Adrenal gland (tissue), 12 donors: ENCODE measurements around the gene TPK1. TPM values are rescaled to one million over a fixed set of nuclear protein-coding genes. Genes with fewer than 3 reads are reported as not detected.

ENCODE experiments used
- DNase-seq, 7 donors: peaks; one replicate each; pipeline ENCODE4 v3.0.0-alpha.2; 2019 to 2020
- H3K27ac ChIP-seq, 5 donors: fragments of 200-600 bp; sonication (generic) in 4 of 5; 1 replicate in 3 of 5; 2 replicates in 2 of 5; pipeline versions ENCODE4 v1.5.1 to v1.8.0; 2016 to 2020; ENCODE audit warnings: mild to moderate bottlenecking in 1 of 5
- H3K27me3 ChIP-seq: fragments of 200-600 bp; 2 replicates; pipeline ENCODE4 v1.8.0; 2021
- H3K36me3 ChIP-seq, 2 donors: fragments of 200-600 bp; replicated peaks in 1 of 2; 1 replicate in 1 of 2; 2 replicates in 1 of 2; pipeline versions ENCODE4 v1.5.1 to v1.8.0; 2018 to 2022
- H3K4me1 ChIP-seq, 2 donors: fragments of 200-600 bp; replicated peaks in 1 of 2; 1 replicate in 1 of 2; 2 replicates in 1 of 2; pipeline versions ENCODE4 v1.5.1 to v1.8.0; 2018 to 2021
- H3K4me3 ChIP-seq, 4 donors: fragments of 200-600 bp; sonication (generic) in 3 of 4; one replicate each; pipeline ENCODE4 v1.5.1; 2016 to 2018
- H3K9me3 ChIP-seq, 3 donors: fragments of 200-600 bp; sonication (generic) in 1 of 3; replicated peaks in 1 of 3; 1 replicate in 2 of 3; 2 replicates in 1 of 3; pipeline versions ENCODE4 v1.5.1 to v1.8.0; 2016 to 2021
- POLR2A ChIP-seq, 2 donors: fragments of 450-650 bp; IDR thresholded peaks; one replicate each; pipeline ENCODE4 v1.6.1; 2017; ENCODE audit warnings: antibody characterized with exemption in 2 of 2, mild to moderate bottlenecking in 2 of 2, moderate library complexity in 1 of 2
- WGBS, 4 donors: extraction: QIAGEN DNeasy Blood & Tissue Kit in 2 of 4; methylation state at CpG; one replicate each; pipeline versions ENCODE4 v1.1.5 to v1.1.7; 2013 to 2017; 5-methylcytosine and 5-hydroxymethylcytosine counted together
- intact Hi-C, 2 donors: fragments of 100-400 bp; cut with DNase I; formaldehyde crosslinking; loops; one replicate each; pipeline versions ENCODE4 v1.14.1 to v1.15.0; 2022 to 2023
- polyA plus RNA-seq, 3 donors: library from polyadenylated mRNA; stranded (reverse); fragments of 200-250 nt in 2 of 3; fragments of 350-450 nt in 1 of 3; fragmentation: Illumina TruSeq in 1 of 3; extraction: RNeasy Lipid Tissue Mini Kit (QIAGEN cat#74804) in 1 of 3; gene quantifications; one replicate each; pipeline ENCODE4 v1.2.3, GENCODE V29; 2013 to 2014
- total RNA-seq, 9 donors: library from RNA; depleted of rRNA in 4 of 9; stranded (reverse); fragments of >200 nt in 4 of 9; fragments of 120-200 nt in 1 of 9; fragmentation: NEBNext Ultra II Directional in 1 of 9; extraction: Animal tissue kit (Norgen Biotek cat#: 25700) in 1 of 9; gene quantifications; one replicate each; pipeline versions ENCODE4 v1.1.0 to v1.2.4, GENCODE V29; 2013 to 2023
- TF ChIP-seq, protein P1 (sequence below), 6 experiments: fragments of 450-650 bp in 4 of 6; fragments of 200-600 bp in 2 of 6; sonication (generic) in 1 of 6; IDR thresholded peaks; 1 replicate in 5 of 6; 2 replicates in 1 of 6; pipeline versions ENCODE4 v1.5.1 to v1.8.0; 2016 to 2021; ENCODE audit warnings: antibody characterized with exemption in 6 of 6, mild to moderate bottlenecking in 2 of 6, moderate library complexity in 1 of 6
- donor health status: healthy with polysubstance abuse.
- donor health status: Bipolar disorder and iron deficiency.
- donor health status: DM: yes; HTN: yes; CAD: no.
- donor health status: DM: no; HTN: no; CAD: no.
- donor health status: DM: no; HTN: no; CAD: no.
- donor health status: DM: yes; HTN: yes; CAD: no.

Gene TPK1
- total and polyA plus RNA-seq, 12 donors, result 3.7 to 10.6 (median 9.6) TPM

- H3K27ac ChIP-seq, result no peak overlapping the region
- 57 to 67% (median 62%) methylated on average over 2 of the region's 2 CpGs for WGBS, 4 donors
- DNase-seq, result no peak
- intact Hi-C loops, result no loop called here
- H3K4me1 ChIP-seq, result no peaks in the 10 kb centered on the region
- H3K4me3 ChIP-seq, result no peak overlapping the region
- no peaks in the 10 kb centered on the region for H3K9me3 ChIP-seq
- H3K27me3 ChIP-seq, result no peaks in the 10 kb centered on the region
- H3K36me3 ChIP-seq, result no peaks in the 10 kb centered on the region
- no peak for TF ChIP-seq POLR2A (IDR thresholded peaks at IDR 0.05)
- TF ChIP-seq, protein P1, sequence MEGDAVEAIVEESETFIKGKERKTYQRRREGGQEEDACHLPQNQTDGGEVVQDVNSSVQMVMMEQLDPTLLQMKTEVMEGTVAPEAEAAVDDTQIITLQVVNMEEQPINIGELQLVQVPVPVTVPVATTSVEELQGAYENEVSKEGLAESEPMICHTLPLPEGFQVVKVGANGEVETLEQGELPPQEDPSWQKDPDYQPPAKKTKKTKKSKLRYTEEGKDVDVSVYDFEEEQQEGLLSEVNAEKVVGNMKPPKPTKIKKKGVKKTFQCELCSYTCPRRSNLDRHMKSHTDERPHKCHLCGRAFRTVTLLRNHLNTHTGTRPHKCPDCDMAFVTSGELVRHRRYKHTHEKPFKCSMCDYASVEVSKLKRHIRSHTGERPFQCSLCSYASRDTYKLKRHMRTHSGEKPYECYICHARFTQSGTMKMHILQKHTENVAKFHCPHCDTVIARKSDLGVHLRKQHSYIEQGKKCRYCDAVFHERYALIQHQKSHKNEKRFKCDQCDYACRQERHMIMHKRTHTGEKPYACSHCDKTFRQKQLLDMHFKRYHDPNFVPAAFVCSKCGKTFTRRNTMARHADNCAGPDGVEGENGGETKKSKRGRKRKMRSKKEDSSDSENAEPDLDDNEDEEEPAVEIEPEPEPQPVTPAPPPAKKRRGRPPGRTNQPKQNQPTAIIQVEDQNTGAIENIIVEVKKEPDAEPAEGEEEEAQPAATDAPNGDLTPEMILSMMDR (IDR thresholded peaks at IDR 0.05), result no peak
These were observed 207.7 kb downstream of the TPK1 start for GRCh38 chr7:144628176-144628575.

DNA sequence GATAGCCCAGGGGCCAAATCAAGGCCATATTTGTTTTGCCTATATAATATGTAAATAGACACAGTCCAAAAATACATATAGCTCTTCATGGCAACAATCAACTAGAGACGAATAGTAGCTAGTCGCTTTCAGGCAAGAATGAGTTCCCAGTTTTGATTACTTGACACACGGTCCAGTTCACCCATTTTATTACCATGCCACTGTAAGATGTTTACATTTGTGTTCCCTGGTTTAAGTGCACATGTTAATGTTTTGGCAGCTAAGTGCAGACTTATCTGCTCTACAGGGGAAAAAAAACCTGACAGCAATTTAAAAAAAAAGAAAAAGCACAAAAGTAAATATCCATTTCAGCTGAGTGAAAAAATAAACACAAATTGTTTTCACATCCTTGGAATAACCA lies 213.1 kb downstream of the TPK1 start:
- 86 to 91% (median 88%) methylated on average over 3 of the region's 3 CpGs for WGBS, 4 donors
- no peak for TF ChIP-seq POLR2A (IDR thresholded peaks at IDR 0.05)
- TF ChIP-seq, protein P1 (IDR thresholded peaks at IDR 0.05), result no peak
- intact Hi-C loops, result no loop called here
- H3K9me3 ChIP-seq, result no peaks in the 10 kb centered on the region
- H3K4me1 ChIP-seq, result no peaks in the 10 kb centered on the region
- no peak for DNase-seq
- H3K27ac ChIP-seq, result no peak overlapping the region
- no peaks in the 10 kb centered on the region for H3K27me3 ChIP-seq
- no peaks in the 10 kb centered on the region for H3K36me3 ChIP-seq
- H3K4me3 ChIP-seq, result no peak overlapping the region

- Histone ChIP-seq H3K36me3 (no peaks in the 10 kb centered on the region), H3K4me3 (no peak overlapping the region), H3K27ac (no peak overlapping the region), H3K27me3 (no peaks in the 10 kb centered on the region), H3K4me1 (no peaks in the 10 kb centered on the region), H3K9me3 (no peaks in the 10 kb centered on the region)
- WGBS, 4 donors, result 57 to 76% (median 68%) methylated on average over 3 of the region's 3 CpGs
- intact Hi-C loops, result no loop called here
- DNase-seq, result no peak
- no peak for TF ChIP-seq POLR2A (IDR thresholded peaks at IDR 0.05)
- TF ChIP-seq, protein P1 (IDR thresholded peaks at IDR 0.05), result no peak
These were observed 229.6 kb downstream of the TPK1 start for GRCh38 chr7:144606261-144606660.

GRCh38 chr7:144596953-144597352 lies 238.9 kb downstream of the TPK1 start:
- Histone ChIP-seq H3K4me1 (no peaks in the 10 kb centered on the region), H3K4me3 (no peak overlapping the region), H3K27ac (no peak overlapping the region), H3K27me3 (no peaks in the 10 kb centered on the region), H3K9me3 (peaks cover 0 to 16% (median 5%) of the 10 kb centered on the region in 3 donors), H3K36me3 (no peaks in the 10 kb centered on the region)
- intact Hi-C loops, result no loop called here
- WGBS, 4 donors, result 84 to 95% (median 90%) methylated on average over 4 of the region's 4 CpGs
- TF ChIP-seq, protein P1 (IDR thresholded peaks at IDR 0.05), result no peak
- no peak for TF ChIP-seq POLR2A (IDR thresholded peaks at IDR 0.05)
- no peak for DNase-seq
